CD14-positive monocyte (primary cell): ENCODE measurements around the gene USP49. TPM values are rescaled to one million over a fixed set of nuclear protein-coding genes. Genes with fewer than 3 reads are reported as not detected.

Source experiments
- DNase-seq, 3 donors: peaks; one replicate each; pipeline ENCODE4 v3.0.0-alpha.2; 2011 to 2022
- H2AFZ ChIP-seq: 2 replicates; pipeline ENCODE4 v1.6.0; 2012; ENCODE audit warnings: mild to moderate bottlenecking, low read depth, low read length, inconsistent platforms; ENCODE audit not compliant: insufficient read depth, poor library complexity, severe bottlenecking
- H3K27ac ChIP-seq, 2 donors: 1 replicate in 1 of 2; 2 replicates in 1 of 2; pipeline ENCODE4 v1.5.1; 2012 to 2013; ENCODE audit warnings: low read length in 2 of 2, control low read depth in 1 of 2, inconsistent platforms in 1 of 2, low read depth in 1 of 2, mild to moderate bottlenecking in 1 of 2
- H3K27me3 ChIP-seq, 2 donors: one replicate each; pipeline versions ENCODE4 v1.6.0 to v1.6.1; 2011 to 2013; ENCODE audit warnings: low read length in 2 of 2; ENCODE audit not compliant: control insufficient read depth in 2 of 2, insufficient read depth in 2 of 2
- H3K36me3 ChIP-seq, 2 donors: replicated peaks in 1 of 2; 1 replicate in 1 of 2; 2 replicates in 1 of 2; pipeline versions ENCODE4 v1.5.1 to v1.6.1; 2012 to 2013; ENCODE audit warnings: low read length in 2 of 2, control low read depth in 1 of 2, inconsistent platforms in 1 of 2, mild to moderate bottlenecking in 1 of 2; ENCODE audit not compliant: insufficient read depth in 2 of 2, control insufficient read depth in 1 of 2
- H3K4me1 ChIP-seq, 2 donors: 1 replicate in 1 of 2; 2 replicates in 1 of 2; pipeline versions ENCODE4 v1.5.1 to v1.6.1; 2012 to 2013; ENCODE audit warnings: low read length in 2 of 2, control low read depth in 1 of 2, inconsistent platforms in 1 of 2, mild to moderate bottlenecking in 1 of 2, moderate library complexity in 1 of 2; ENCODE audit not compliant: insufficient read depth in 2 of 2, control insufficient read depth in 1 of 2
- H3K4me2 ChIP-seq: replicated peaks from 2 replicates; pipeline ENCODE3; 2012; ENCODE audit warnings: low read length, moderate library complexity, mild to moderate bottlenecking; ENCODE audit not compliant: poor library complexity, severe bottlenecking; ENCODE audit errors: extremely low read depth
- H3K4me3 ChIP-seq, 3 experiments: fragments of 200-600 bp in 1 of 3; sonication (generic) in 1 of 3; replicated peaks in 1 of 3; 1 replicate in 2 of 3; 2 replicates in 1 of 3; pipeline ENCODE4 v1.5.1; 2011 to 2013; ENCODE audit warnings: low read length in 3 of 3, mild to moderate bottlenecking in 3 of 3, control low read depth in 2 of 3, low read depth in 2 of 3, inconsistent platforms in 1 of 3, moderate library complexity in 1 of 3
- H3K79me2 ChIP-seq: 2 replicates; pipeline ENCODE4 v1.6.0; 2012; ENCODE audit warnings: mild to moderate bottlenecking, control low read depth, inconsistent platforms, low read length, moderate library complexity; ENCODE audit not compliant: insufficient read depth
- H3K9ac ChIP-seq: 2 replicates; pipeline ENCODE4 v1.6.0; 2017; ENCODE audit warnings: low read length, mild to moderate bottlenecking; ENCODE audit not compliant: insufficient read depth, poor library complexity, severe bottlenecking
- H3K9me3 ChIP-seq, 2 donors: replicated peaks in 1 of 2; 1 replicate in 1 of 2; 2 replicates in 1 of 2; pipeline versions ENCODE4 v1.5.1 to v1.6.1; 2012 to 2013; ENCODE audit warnings: low read length in 2 of 2, control low read depth in 1 of 2; ENCODE audit not compliant: control insufficient read depth in 1 of 2, insufficient read depth in 1 of 2
- H4K20me1 ChIP-seq: 2 replicates; pipeline ENCODE4 v1.6.0; 2012; ENCODE audit warnings: mild to moderate bottlenecking, low read length, control low read depth, moderate library complexity; ENCODE audit not compliant: insufficient read depth
- H3K27ac Mint-ChIP-seq, 7 donors: one replicate each; pipeline ENCODE4 v1.8.0; 2020; ENCODE audit warnings: mild to moderate bottlenecking in 7 of 7, mixed read lengths in 7 of 7, moderate library complexity in 6 of 7, inconsistent platforms in 2 of 7
- H3K27me3 Mint-ChIP-seq, 3 donors: one replicate each; pipeline ENCODE4 v1.8.0; 2021 to 2022; ENCODE audit warnings: low read depth in 3 of 3, mild to moderate bottlenecking in 3 of 3, mixed read lengths in 3 of 3, moderate library complexity in 3 of 3, inconsistent platforms in 1 of 3
- H3K36me3 Mint-ChIP-seq, 2 donors: one replicate each; pipeline ENCODE4 v1.8.0; 2020; ENCODE audit warnings: mixed read lengths in 2 of 2, inconsistent platforms in 1 of 2, mild to moderate bottlenecking in 1 of 2
- H3K4me1 Mint-ChIP-seq: one replicate; pipeline ENCODE4 v1.8.0; 2020; ENCODE audit warnings: mild to moderate bottlenecking, mixed read lengths
- H3K4me3 Mint-ChIP-seq, 2 donors: one replicate each; pipeline ENCODE4 v1.8.0; 2020; ENCODE audit warnings: mild to moderate bottlenecking in 2 of 2, mixed read lengths in 2 of 2, moderate library complexity in 1 of 2
- H3K9me3 Mint-ChIP-seq, 7 donors: one replicate each; pipeline ENCODE4 v1.8.0; 2020 to 2022; ENCODE audit warnings: mixed read lengths in 7 of 7, mild to moderate bottlenecking in 6 of 7, moderate library complexity in 6 of 7, inconsistent platforms in 2 of 7
- CTCF ChIP-seq: fragments of 200-600 bp; IDR thresholded peaks from one replicate; pipeline ENCODE4 v1.8.0; 2022; ENCODE audit warnings: antibody characterized with exemption, mild to moderate bottlenecking
- WGBS: methylation state at CpG from one replicate; pipeline ENCODE4 v1.1.5; 2013; ENCODE audit warnings: missing lambda C conversion rate; ENCODE audit not compliant: insufficient coverage; 5-methylcytosine and 5-hydroxymethylcytosine counted together
- intact Hi-C, 2 donors: fragments of 100-400 bp; cut with micrococcal nuclease; formaldehyde crosslinking; loops; one replicate each; pipeline versions ENCODE4 v1.15.0 to v1.15.1; 2023
- polyA plus RNA-seq, 3 donors: library from polyadenylated mRNA; depleted of rRNA in 1 of 3; unstranded in 2 of 3; stranded (reverse) in 1 of 3; fragments of 300-500 nt in 2 of 3; fragments of >200 nt in 1 of 3; fragmentation: Illumina TruSeq in 2 of 3; gene quantifications; 1 replicate in 2 of 3; 2 replicates in 1 of 3; pipeline ENCODE4 v1.2.3, GENCODE V29; 2012 to 2021

Gene USP49
- polyA plus RNA-seq, 3 donors = 0.08 to 4.8 (median 0.37) TPM

DNA sequence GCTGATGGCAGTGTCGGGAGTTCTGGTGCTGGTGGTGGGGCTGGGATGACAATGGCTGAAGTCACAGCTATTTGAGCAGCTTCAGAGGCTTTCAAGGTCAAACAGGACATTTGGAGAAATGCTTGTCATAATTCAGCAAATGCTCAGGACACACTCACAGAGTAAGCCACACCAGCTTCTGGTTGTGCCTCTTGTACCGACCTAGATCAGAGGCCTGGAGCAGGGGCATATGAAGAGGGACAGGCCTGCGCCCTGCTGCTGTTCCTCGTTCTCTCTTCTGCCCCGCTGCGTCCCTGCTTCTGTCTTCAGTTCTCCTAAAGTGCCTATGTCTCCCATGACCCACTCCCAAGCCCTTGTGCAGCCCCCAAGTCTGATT is 147.1 kb downstream of the USP49 start:
- Histone ChIP-seq H3K79me2 (no peaks in the 10 kb centered on the region), H3K36me3 (no peaks in the 10 kb centered on the region), H2AFZ (no peak overlapping the region), H3K27ac (no peak overlapping the region), H3K27me3 (no peaks in the 10 kb centered on the region), H3K9ac (no peak overlapping the region), H3K4me1 (no peaks in the 10 kb centered on the region), H3K4me2 (no peak overlapping the region), H4K20me1 (no peaks in the 10 kb centered on the region), H3K4me3 (no peak overlapping the region), H3K9me3 (no peaks in the 10 kb centered on the region)
- no peak overlapping the region for H3K4me3 Mint-ChIP-seq
- H3K36me3 Mint-ChIP-seq = no peaks in the 10 kb centered on the region
- intact Hi-C loops = no loop called here
- 95% methylated on average over 5 of the region's 6 CpGs for WGBS
- H3K27me3 Mint-ChIP-seq = peaks cover 0 to 4% (median 0%) of the 10 kb centered on the region in 3 donors
- TF ChIP-seq CTCF = no peak
- peaks cover 5% of the 10 kb centered on the region for H3K4me1 Mint-ChIP-seq
- no peak overlapping the region for H3K27ac Mint-ChIP-seq
- DNase-seq = no peak
- H3K9me3 Mint-ChIP-seq = peaks cover 0 to 2% (median 0%) of the 10 kb centered on the region in 7 donors

DNA sequence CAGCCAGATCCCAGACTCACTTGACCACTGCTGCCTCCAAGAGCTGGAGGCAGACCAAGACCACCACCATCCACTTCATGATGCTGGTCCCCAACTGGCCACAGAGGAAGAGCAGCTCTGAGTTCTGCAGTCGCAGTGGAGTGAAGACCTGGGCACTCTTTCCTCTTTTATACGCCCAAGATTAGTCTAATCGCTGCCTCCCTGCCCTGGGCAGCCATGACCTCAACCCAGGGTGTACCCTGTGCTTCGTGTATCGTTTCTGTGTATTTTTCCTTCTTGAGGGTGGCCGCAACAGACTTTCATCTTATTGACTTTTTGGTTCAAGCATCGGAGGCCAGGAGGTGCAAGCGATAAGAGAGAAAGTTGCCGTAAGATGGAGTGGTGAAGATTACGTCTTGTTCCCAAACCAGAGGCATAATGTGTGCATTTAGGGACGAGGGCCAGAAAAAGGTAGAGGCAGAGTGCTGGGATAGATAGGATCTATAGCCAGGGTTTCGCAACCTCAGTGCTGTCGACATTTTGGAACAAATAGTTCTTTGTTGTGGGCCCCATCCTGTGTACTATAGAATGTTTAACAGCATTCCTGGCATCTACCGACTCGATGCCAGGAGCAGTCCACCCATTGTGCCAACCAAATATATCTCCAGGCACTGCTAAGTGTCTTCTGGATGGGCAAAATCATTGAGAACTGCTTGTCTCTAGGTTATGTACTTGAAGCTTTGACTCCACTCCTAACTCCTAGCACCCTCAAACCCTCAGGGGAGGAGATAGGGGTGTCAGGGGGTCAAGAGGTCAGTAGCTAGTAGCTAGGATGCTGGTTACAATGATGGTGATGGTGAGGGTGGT is 147.7 kb downstream of the USP49 start, which contains the start of gene PGC:
Gene PGC (minus strand): TSS at position 142 of the 846 bp plus-strand sequence. CDS start 63 bp downstream, at position 79.
- H3K27me3 Mint-ChIP-seq = peaks cover 0 to 4% (median 0%) of the 10 kb centered on the region in 3 donors
- no peak within 1 kb of the TSS for H3K4me2 ChIP-seq
- H3K4me1 ChIP-seq = no peaks in the 10 kb centered on the region
- intact Hi-C loops = no loop called here
- H3K36me3 ChIP-seq = no peaks in the 10 kb centered on the region
- no peaks in the 10 kb centered on the region for H3K9me3 ChIP-seq
- H3K27ac Mint-ChIP-seq = no peak within 1 kb of the TSS
- peaks cover 0 to 2% (median 0%) of the 10 kb centered on the region in 7 donors for H3K9me3 Mint-ChIP-seq
- TF ChIP-seq CTCF = no peak
- no peak within 1 kb of the TSS for H2AFZ ChIP-seq
- no peaks in the 10 kb centered on the region for H3K36me3 Mint-ChIP-seq
- H3K27ac ChIP-seq = no peak within 1 kb of the TSS
- no peak within 1 kb of the TSS for H3K9ac ChIP-seq
- no peaks in the 10 kb centered on the region for H4K20me1 ChIP-seq
- peaks cover 5% of the 10 kb centered on the region for H3K4me1 Mint-ChIP-seq
- H3K79me2 ChIP-seq = no peaks in the 10 kb centered on the region
- H3K27me3 ChIP-seq = no peaks in the 10 kb centered on the region
- no peak for DNase-seq
- H3K4me3 Mint-ChIP-seq = no peak within 1 kb of the TSS
- H3K4me3 ChIP-seq = no peak within 1 kb of the TSS
- 89% methylated on average over 12 of the region's 15 CpGs for WGBS
